HCT116 (cell line): ENCODE results near the gene TMCO5A. TPM values are rescaled to one million over a fixed set of nuclear protein-coding genes. Genes with fewer than 3 reads are reported as not detected.

Source experiments
- ATAC-seq: fragments of 200-7000 bp; cut with Tn5 transposase; 2 replicates; pipeline ENCODE4 v1.9.1; 2020; ENCODE audit warnings: mild to moderate bottlenecking, moderate library complexity
- BruUV-seq: library from RNA; stranded (reverse); fragments of 400-500 nt; replicated peaks from 2 replicates; lab custom pipeline; 2021; lab: Mats Ljungman, UMichigan
- CTCF ChIA-PET: fragments of 300-600 bp; sonication (Branson Sonifier 250); formaldehyde crosslinking; loops from one replicate; lab custom pipeline; 2021; ENCODE audit warnings: antibody characterized with exemption; lab: Charles Lee
- POLR2A ChIA-PET: fragments of 300-600, 350-600 bp; sonication (Branson Sonifier 250); formaldehyde crosslinking; loops from one replicate; lab custom pipeline; 2021; ENCODE audit warnings: antibody characterized with exemption; lab: Charles Lee
- RAD21 ChIA-PET, 2 experiments: fragments of 300-600 bp; sonication (Branson Sonifier 250); formaldehyde crosslinking; loops; one replicate each; lab custom pipeline; 2023; ENCODE audit warnings: low total read pairs in 2 of 2; ENCODE audit not compliant: uncharacterized antibody in 2 of 2, unreplicated experiment in 2 of 2, low non-redundant PET in 1 of 2; lab: Charles Lee
- DNase-seq: peaks from one replicate; pipeline ENCODE4 v3.0.0-alpha.2; 2010; ENCODE audit warnings: low read depth, low spot score
- H2AFZ ChIP-seq: fragments of 200-600 bp; shearing (Covaris generic), sonication (generic); 2 replicates; pipeline ENCODE4 v1.6.1; 2017; ENCODE audit warnings: low read depth, mixed run types, mixed read lengths, antibody characterized with exemption, low read length; ENCODE audit not compliant: poor library complexity, severe bottlenecking
- H3K27ac ChIP-seq: 2 replicates; pipeline ENCODE4 v1.5.1; 2012; ENCODE audit warnings: low read depth, low read length
- H3K27me3 ChIP-seq: fragments of 200-600 bp; sonication (generic); 2 replicates; pipeline ENCODE4 v1.6.1; 2016; ENCODE audit warnings: mixed run types, low read length, mixed read lengths; ENCODE audit not compliant: insufficient read depth
- H3K36me3 ChIP-seq, 2 experiments: fragments of 200-500 bp in 1 of 2; fragments of 200-600 bp in 1 of 2; sonication (Bioruptor generic) in 1 of 2; sonication (generic) in 1 of 2; 2 replicates each; pipeline versions ENCODE4 v1.5.1 to v1.6.1; 2014 to 2016; ENCODE audit warnings: low read length in 2 of 2, inconsistent platforms in 1 of 2, mixed read lengths in 1 of 2, mixed run types in 1 of 2; ENCODE audit not compliant: insufficient read depth in 2 of 2, control insufficient read depth in 1 of 2
- H3K4me1 ChIP-seq, 2 experiments: fragments of 200-600 bp in 1 of 2; sonication (generic) in 1 of 2; 2 replicates each; pipeline versions ENCODE4 v1.5.1 to v1.6.1; 2012 to 2017; ENCODE audit warnings: low read length in 2 of 2, inconsistent platforms in 1 of 2, mild to moderate bottlenecking in 1 of 2, mixed read lengths in 1 of 2, mixed run types in 1 of 2, moderate library complexity in 1 of 2; ENCODE audit not compliant: insufficient read depth in 2 of 2, control insufficient read depth in 1 of 2
- H3K4me2 ChIP-seq: fragments of 200-600 bp; sonication (generic); 2 replicates; pipeline ENCODE4 v1.6.1; 2017; ENCODE audit warnings: mixed run types, low read length, mixed read lengths
- H3K4me3 ChIP-seq, 2 experiments: fragments of 200-600 bp in 1 of 2; sonication (generic) in 1 of 2; replicated peaks in 1 of 2; 2 replicates each; pipeline ENCODE4 v1.5.1; 2011 to 2016; ENCODE audit warnings: low read length in 2 of 2, control low read depth in 1 of 2, low read depth in 1 of 2, mild to moderate bottlenecking in 1 of 2, mixed read lengths in 1 of 2, mixed run types in 1 of 2
- H3K79me2 ChIP-seq: fragments of 200-600 bp; sonication (generic); 2 replicates; pipeline ENCODE4 v1.6.1; 2017; ENCODE audit warnings: mild to moderate bottlenecking, mixed run types, low read length, moderate library complexity, mixed read lengths; ENCODE audit not compliant: insufficient read depth
- H3K9ac ChIP-seq: fragments of 200-600 bp; sonication (generic); 2 replicates; pipeline ENCODE4 v1.6.1; 2016; ENCODE audit warnings: low read length, mixed read lengths
- H3K9me2 ChIP-seq: fragments of 200-600 bp; sonication (generic), shearing (Covaris generic); 2 replicates; pipeline ENCODE4 v1.6.1; 2017; ENCODE audit warnings: mixed run types, mild to moderate bottlenecking, moderate library complexity; ENCODE audit not compliant: insufficient read depth
- H3K9me3 ChIP-seq, 2 experiments: fragments of 200-500 bp in 1 of 2; fragments of 200-600 bp in 1 of 2; sonication (Bioruptor generic) in 1 of 2; sonication (generic) in 1 of 2; 2 replicates each; pipeline ENCODE4 v1.6.1; 2014 to 2017; ENCODE audit warnings: low read length in 2 of 2, mixed read lengths in 2 of 2, inconsistent platforms in 1 of 2, low read depth in 1 of 2, mild to moderate bottlenecking in 1 of 2, mixed run types in 1 of 2, moderate library complexity in 1 of 2; ENCODE audit not compliant: control insufficient read depth in 1 of 2, insufficient read depth in 1 of 2
- H4K20me1 ChIP-seq: fragments of 200-600 bp; sonication (generic), shearing (Covaris generic); 2 replicates; pipeline ENCODE4 v1.6.1; 2017; ENCODE audit warnings: mixed run types, mild to moderate bottlenecking, moderate library complexity; ENCODE audit not compliant: insufficient read depth
- CBX3 ChIP-seq: IDR thresholded peaks from 2 replicates; pipeline ENCODE4 v1.6.1; 2012; ENCODE audit warnings: low read depth
- CEBPB ChIP-seq: IDR thresholded peaks from 2 replicates; pipeline ENCODE4 v1.6.1; 2012; ENCODE audit warnings: low read depth
- EGR1 ChIP-seq: IDR thresholded peaks from 2 replicates; pipeline ENCODE4 v1.6.1; 2012; ENCODE audit warnings: low read depth
- EZH2phosphoT487 ChIP-seq: fragments of 200-600 bp; IDR thresholded peaks from 2 replicates; pipeline ENCODE4 v1.6.1; 2018; ENCODE audit warnings: antibody characterized with exemption, borderline replicate concordance
- JUND ChIP-seq: IDR thresholded peaks from 2 replicates; pipeline ENCODE4 v1.6.1; 2012
- POLR2A ChIP-seq: IDR thresholded peaks from 2 replicates; pipeline ENCODE4 v1.7.0; 2011; ENCODE audit warnings: borderline replicate concordance; ENCODE audit not compliant: insufficient read depth, insufficient read length; ENCODE audit errors: extremely low read depth
- POLR2AphosphoS5 ChIP-seq: IDR thresholded peaks from 2 replicates; pipeline ENCODE4 v1.6.1; 2011; ENCODE audit warnings: mild to moderate bottlenecking, low read depth, low read length, moderate library complexity
- SIN3A ChIP-seq: IDR thresholded peaks from 2 replicates; pipeline ENCODE4 v1.6.1; 2012; ENCODE audit warnings: low read depth
- TCF7L2 ChIP-seq: IDR thresholded peaks from 2 replicates; pipeline ENCODE4 v1.7.0; 2011; ENCODE audit warnings: borderline replicate concordance, inconsistent platforms; ENCODE audit not compliant: insufficient read depth, insufficient read length; ENCODE audit errors: extremely low read depth
- YY1 ChIP-seq: IDR thresholded peaks from 2 replicates; pipeline ENCODE4 v1.6.1; 2011; ENCODE audit warnings: low read length, low read depth, moderate library complexity, mild to moderate bottlenecking; ENCODE audit not compliant: insufficient replicate concordance; ENCODE audit errors: extremely low read depth
- ZFX ChIP-seq: fragments of 450-650 bp; IDR thresholded peaks from 2 replicates; pipeline ENCODE4 v1.6.1; 2017
- ZNF274 ChIP-seq: fragments of 200-500 bp; sonication (Bioruptor generic); IDR thresholded peaks from 2 replicates; pipeline ENCODE4 v1.6.1; 2014; ENCODE audit warnings: mild to moderate bottlenecking, low read depth, low read length, inconsistent platforms
- intact Hi-C: fragments of 100-400 bp; cut with micrococcal nuclease; formaldehyde crosslinking; loops from 2 replicates; pipeline ENCODE4 v1.10.0; 2022
- total RNA-seq: library from RNA; stranded (reverse); gene quantifications from one replicate; pipeline ENCODE4 v1.2.1, GENCODE V29; 2021; ENCODE audit not compliant: unreplicated experiment
- TF ChIP-seq, protein P1 (sequence below): IDR thresholded peaks from 2 replicates; pipeline ENCODE4 v1.6.1; 2011; ENCODE audit warnings: mild to moderate bottlenecking, low read length, moderate library complexity; ENCODE audit not compliant: insufficient replicate concordance; ENCODE audit errors: extremely low read depth
- TF ChIP-seq, protein P2 (sequence below): IDR thresholded peaks from 2 replicates; pipeline ENCODE4 v1.6.1; 2012
- TF ChIP-seq, protein P3 (sequence below): IDR thresholded peaks from 2 replicates; pipeline ENCODE4 v1.6.1; 2012

The TMCO5A gene
- total RNA-seq, 1 experiment from 2014 or later: not detected

DNA sequence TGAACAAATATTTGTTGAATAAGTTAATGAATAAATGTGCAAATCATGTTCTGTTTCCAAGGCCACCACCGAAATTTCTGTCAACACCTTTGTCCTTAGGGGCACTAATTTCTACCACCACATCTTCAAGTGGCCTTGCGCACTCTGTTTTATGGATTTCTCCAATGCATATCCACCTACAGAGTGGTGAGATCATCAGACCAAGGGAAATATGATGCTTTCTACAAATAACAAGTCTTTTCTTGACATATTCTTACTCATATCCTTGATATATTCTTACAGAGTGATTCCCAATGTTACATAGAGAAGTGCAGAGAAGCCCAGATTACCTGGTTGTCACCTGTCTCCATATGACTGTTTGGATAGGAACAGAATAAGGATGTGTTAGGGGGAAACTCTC lies 36.1 kb upstream of the TMCO5A start:
- intact Hi-C loops: no loop called here
- DNase-seq: no peak
- H3K79me2 ChIP-seq: no peaks in the 10 kb centered on the region
- no peak overlapping the region for H3K27ac ChIP-seq
- peaks cover 0 to 7% of the 10 kb centered on the region in 2 experiments; a peak in 1 of 4 replicates for H3K4me1 ChIP-seq
- no peak overlapping the region for H2AFZ ChIP-seq
- no TSS peak for BruUV-seq
- ChIA-PET CTCF (no interaction called here), POLR2A (no interaction called here), RAD21 (no interaction called here)
- H3K4me3 ChIP-seq: no peak overlapping the region
- H4K20me1 ChIP-seq: no peaks in the 10 kb centered on the region
- H3K9me3 ChIP-seq: no peaks in the 10 kb centered on the region
- no peak overlapping the region for H3K4me2 ChIP-seq
- no peak overlapping the region for H3K9ac ChIP-seq
- no peak for ATAC-seq
- H3K36me3 ChIP-seq: no peaks in the 10 kb centered on the region
- TF ChIP-seq, protein P1, sequence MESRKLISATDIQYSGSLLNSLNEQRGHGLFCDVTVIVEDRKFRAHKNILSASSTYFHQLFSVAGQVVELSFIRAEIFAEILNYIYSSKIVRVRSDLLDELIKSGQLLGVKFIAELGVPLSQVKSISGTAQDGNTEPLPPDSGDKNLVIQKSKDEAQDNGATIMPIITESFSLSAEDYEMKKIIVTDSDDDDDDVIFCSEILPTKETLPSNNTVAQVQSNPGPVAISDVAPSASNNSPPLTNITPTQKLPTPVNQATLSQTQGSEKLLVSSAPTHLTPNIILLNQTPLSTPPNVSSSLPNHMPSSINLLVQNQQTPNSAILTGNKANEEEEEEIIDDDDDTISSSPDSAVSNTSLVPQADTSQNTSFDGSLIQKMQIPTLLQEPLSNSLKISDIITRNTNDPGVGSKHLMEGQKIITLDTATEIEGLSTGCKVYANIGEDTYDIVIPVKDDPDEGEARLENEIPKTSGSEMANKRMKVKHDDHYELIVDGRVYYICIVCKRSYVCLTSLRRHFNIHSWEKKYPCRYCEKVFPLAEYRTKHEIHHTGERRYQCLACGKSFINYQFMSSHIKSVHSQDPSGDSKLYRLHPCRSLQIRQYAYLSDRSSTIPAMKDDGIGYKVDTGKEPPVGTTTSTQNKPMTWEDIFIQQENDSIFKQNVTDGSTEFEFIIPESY: no peak
- TF ChIP-seq ZFX (no peak), POLR2A (no peak)
- TF ChIP-seq, all 23 proteins: peak for 0
- Histone ChIP-seq H3K27me3 (no peaks in the 10 kb centered on the region), H3K9me2 (no peaks in the 10 kb centered on the region)

DNA sequence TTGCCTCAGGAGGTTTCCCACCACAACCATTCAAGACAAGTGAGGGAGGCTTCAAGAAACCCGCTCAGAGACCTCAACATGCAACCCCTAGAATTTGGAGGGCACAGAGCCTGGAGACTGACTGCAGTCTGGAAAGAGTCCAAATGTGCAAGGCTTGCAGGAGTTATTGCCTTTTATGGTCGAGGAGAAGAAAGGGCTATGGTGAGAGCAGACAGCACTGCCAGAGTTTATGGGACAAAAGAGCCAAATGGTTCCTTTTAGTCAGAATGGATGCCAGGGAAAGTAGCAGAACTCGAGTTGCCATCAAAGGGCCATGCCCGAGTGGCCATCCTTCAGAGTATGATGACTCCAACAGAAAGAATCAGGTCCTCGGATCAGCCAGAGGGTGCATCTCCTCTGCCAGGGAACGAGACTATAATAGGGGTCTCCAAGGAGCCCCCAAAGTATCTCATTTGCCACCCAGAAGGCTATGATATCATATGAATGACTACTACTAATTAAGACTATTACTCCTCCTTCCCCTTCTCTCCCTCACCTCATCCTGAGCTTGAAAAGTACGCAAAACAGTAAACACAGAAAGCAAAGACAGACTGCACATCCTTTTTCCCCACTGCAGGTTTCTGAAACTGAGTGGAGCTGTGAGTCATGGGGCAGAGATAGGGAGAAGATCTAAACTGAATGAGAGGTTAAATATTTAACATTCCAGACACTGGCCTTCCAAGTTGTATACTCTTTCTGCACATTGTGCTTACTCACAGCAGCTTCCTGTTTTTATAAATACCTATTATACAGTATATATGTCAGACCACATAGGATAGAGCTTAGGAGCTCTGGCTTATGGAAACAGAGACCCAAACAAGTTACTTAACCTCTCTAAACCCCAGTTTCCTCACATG lies 33.9 kb upstream of the TMCO5A start:
- H3K79me2 ChIP-seq: no peaks in the 10 kb centered on the region
- no peak overlapping the region for H3K27ac ChIP-seq
- no peaks in the 10 kb centered on the region for H3K27me3 ChIP-seq
- TF ChIP-seq EZH2phosphoT487 (no peak), EGR1 (no peak), JUND (no peak), YY1 (no peak), SIN3A (no peak), TCF7L2 (no peak), ZNF274 (no peak), CEBPB (no peak), CBX3 (no peak), POLR2A (no peak), POLR2AphosphoS5 (no peak)
- TF ChIP-seq, protein P1: no peak
- TF ChIP-seq, protein P2, sequence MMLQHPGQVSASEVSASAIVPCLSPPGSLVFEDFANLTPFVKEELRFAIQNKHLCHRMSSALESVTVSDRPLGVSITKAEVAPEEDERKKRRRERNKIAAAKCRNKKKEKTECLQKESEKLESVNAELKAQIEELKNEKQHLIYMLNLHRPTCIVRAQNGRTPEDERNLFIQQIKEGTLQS: no peak
- TF ChIP-seq, protein P3, sequence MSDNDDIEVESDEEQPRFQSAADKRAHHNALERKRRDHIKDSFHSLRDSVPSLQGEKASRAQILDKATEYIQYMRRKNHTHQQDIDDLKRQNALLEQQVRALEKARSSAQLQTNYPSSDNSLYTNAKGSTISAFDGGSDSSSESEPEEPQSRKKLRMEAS: no peak
- no peak overlapping the region for H3K4me2 ChIP-seq
- POLR2A ChIA-PET: no interaction called here
- H3K4me1 ChIP-seq: peaks cover 0 to 7% of the 10 kb centered on the region in 2 experiments; a peak in 1 of 4 replicates
- RAD21 ChIA-PET: no interaction called here
- DNase-seq (no peak), ATAC-seq (no peak)
- no peak overlapping the region for H3K9ac ChIP-seq
- no TSS peak for BruUV-seq
- H3K9me2 ChIP-seq: no peaks in the 10 kb centered on the region
- no peaks in the 10 kb centered on the region for H3K36me3 ChIP-seq
- CTCF ChIA-PET: interaction anchor here (0.8 kb wide), 1 partner anchor 9 kb away, joined by 4 read pairs; no protein-coding TSS in a partner anchor
- no peaks in the 10 kb centered on the region for H3K9me3 ChIP-seq
- H4K20me1 ChIP-seq: no peaks in the 10 kb centered on the region
- no peak overlapping the region for H3K4me3 ChIP-seq
- H2AFZ ChIP-seq: no peak overlapping the region
- intact Hi-C loops: no loop called here
